Fibroblast of pulmonary artery (primary cell): Measurements from ENCODE around the gene PDGFB.
"Not testable (repeated sequence)": the region's sequence is repeated elsewhere in the genome, so short reads cannot be mapped to it uniquely, and the experiment has no call there.

ENCODE experiments used
- DNase-seq: peaks from one replicate; pipeline ENCODE4 v3.0.0-alpha.2; 2010; ENCODE audit warnings: low read depth
- H3K4me3 ChIP-seq: replicated peaks from 2 replicates; pipeline ENCODE4 v1.5.1; 2011; ENCODE audit warnings: low read depth, mild to moderate bottlenecking, control low read depth, low read length, moderate library complexity
- TF ChIP-seq, protein P1 (sequence below): IDR thresholded peaks from 2 replicates; pipeline ENCODE4 v1.5.1; 2011; ENCODE audit warnings: mild to moderate bottlenecking, control low read depth, low read length, inconsistent platforms; ENCODE audit errors: missing control alignments

The PDGFB gene

GRCh38 chr22:39219071-39220039 lies 25.4 kb downstream of the PDGFB start:
- H3K4me3 ChIP-seq: no peak overlapping the region
- TF ChIP-seq, protein P1, sequence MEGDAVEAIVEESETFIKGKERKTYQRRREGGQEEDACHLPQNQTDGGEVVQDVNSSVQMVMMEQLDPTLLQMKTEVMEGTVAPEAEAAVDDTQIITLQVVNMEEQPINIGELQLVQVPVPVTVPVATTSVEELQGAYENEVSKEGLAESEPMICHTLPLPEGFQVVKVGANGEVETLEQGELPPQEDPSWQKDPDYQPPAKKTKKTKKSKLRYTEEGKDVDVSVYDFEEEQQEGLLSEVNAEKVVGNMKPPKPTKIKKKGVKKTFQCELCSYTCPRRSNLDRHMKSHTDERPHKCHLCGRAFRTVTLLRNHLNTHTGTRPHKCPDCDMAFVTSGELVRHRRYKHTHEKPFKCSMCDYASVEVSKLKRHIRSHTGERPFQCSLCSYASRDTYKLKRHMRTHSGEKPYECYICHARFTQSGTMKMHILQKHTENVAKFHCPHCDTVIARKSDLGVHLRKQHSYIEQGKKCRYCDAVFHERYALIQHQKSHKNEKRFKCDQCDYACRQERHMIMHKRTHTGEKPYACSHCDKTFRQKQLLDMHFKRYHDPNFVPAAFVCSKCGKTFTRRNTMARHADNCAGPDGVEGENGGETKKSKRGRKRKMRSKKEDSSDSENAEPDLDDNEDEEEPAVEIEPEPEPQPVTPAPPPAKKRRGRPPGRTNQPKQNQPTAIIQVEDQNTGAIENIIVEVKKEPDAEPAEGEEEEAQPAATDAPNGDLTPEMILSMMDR: no peak
- DNase-seq: no peak

GRCh38 chr22:39218432-39218831 lies 26.4 kb downstream of the PDGFB start:
- DNase-seq, H3K4me3 ChIP-seq: not testable (repeated sequence)

- TF ChIP-seq, protein P1: no peak
- no peak for DNase-seq
- H3K4me3 ChIP-seq: no peak overlapping the region
These were observed 28.7 kb downstream of the PDGFB start for GRCh38 chr22:39216143-39216490.

DNA sequence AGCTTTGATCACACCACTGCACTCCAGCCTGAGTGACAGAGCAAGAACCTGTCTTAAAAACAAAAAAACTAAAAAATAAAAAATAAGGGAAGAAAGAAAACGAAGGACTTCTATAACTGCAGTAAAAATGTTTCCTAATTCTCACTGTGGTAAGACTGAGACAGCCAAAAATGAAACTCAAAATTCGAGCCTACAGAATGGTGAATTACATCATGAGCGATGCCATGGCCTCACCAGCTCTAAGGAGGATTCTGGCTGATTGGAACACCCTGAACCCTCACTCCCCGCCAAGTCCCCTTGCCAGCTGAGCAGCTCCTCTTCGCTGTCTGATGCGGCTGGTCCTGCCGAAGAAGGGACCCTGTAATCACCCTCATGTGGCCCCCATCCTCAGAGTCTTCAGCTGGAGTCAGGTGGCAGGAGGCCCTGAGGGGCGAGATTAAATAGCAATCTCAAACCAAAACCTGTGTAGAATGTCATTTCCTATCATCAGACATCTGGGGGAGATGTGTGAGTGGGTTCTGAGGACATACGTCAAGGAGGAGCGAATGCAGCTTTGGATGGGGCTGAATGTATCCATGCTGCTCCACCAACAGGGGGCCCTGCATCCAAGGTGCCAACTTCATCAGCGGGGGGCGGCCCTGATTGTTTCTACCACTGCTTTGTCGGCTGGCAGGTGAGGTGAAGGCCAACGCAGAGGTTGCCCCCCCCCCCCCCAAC lies 29.2 kb downstream of the PDGFB start:
- no peak overlapping the region for H3K4me3 ChIP-seq
- DNase-seq: no peak
- TF ChIP-seq, protein P1: peak; percentile 38

DNA sequence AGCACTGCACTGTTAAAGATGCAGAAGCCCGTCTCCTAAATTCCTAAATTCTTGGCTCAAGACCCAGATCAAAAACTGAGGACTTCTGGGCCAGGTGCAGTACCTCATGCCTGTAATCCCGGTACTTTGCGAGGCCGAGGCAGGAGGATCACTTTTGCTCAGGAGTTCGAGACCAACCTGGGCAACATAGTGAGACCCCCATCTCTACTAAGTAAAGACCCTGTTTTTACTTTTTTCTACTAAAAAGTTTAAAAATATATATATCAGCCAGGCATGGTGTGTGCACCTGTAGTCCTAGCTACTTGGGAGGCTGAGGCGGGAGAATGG lies 29.7 kb downstream of the PDGFB start:
- DNase-seq: no peak
- TF ChIP-seq, protein P1: no peak
- H3K4me3 ChIP-seq: no peak overlapping the region

GRCh38 chr22:39214383-39215069 lies 30.3 kb downstream of the PDGFB start:
- no peak overlapping the region for H3K4me3 ChIP-seq
- no peak for DNase-seq
- TF ChIP-seq, protein P1: no peak

DNA sequence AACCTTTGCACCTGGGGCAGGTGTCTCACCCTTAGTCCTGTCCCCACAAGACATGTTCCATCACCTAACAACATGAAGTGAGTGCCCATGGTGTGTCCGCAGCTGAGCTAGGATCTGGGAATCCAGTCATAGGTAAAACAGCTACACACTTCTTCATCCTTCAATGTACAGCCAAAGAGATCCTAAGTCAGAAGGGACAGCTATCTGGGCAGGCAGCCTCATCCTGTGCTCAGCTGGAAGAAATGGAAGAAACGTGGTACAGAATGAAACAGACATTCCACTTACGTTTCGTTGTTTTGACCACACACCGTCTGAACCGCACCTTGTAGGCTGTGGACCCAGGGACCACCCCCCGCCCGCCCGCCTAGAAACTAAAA lies 30.8 kb downstream of the PDGFB start:
- no peak overlapping the region for H3K4me3 ChIP-seq
- TF ChIP-seq, protein P1: no peak
- DNase-seq: no peak
